Measurements from ENCODE around the gene CHST8.

DNA sequence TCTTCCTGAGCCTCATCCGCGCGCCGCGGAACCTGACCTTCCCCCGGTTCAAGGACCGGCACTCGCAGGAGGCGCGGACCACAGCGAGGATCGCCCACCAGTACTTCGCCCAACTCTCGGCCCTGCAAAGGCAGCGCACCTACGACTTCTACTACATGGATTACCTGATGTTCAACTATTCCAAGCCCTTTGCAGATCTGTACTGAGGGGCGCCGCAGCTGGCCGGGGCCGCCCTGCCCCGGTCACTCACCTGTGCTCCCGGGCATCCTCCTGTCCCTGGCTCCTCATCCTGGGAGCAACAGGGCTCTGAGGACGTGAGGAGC, 151.1 kb downstream of the CHST8 start:
- no peak for TF ChIP-seq CTCF (IDR thresholded peaks at IDR 0.05)
- TF ChIP-seq, protein P1, sequence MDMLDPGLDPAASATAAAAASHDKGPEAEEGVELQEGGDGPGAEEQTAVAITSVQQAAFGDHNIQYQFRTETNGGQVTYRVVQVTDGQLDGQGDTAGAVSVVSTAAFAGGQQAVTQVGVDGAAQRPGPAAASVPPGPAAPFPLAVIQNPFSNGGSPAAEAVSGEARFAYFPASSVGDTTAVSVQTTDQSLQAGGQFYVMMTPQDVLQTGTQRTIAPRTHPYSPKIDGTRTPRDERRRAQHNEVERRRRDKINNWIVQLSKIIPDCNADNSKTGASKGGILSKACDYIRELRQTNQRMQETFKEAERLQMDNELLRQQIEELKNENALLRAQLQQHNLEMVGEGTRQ (IDR thresholded peaks at IDR 0.05), result no peak
- TF ChIP-seq TP53 (CRISPR knock-in tag; IDR thresholded peaks at IDR 0.05), result no peak
